Peyer's patch (tissue), 4 donors: ENCODE data around the gene GOLPH3. TPM values are rescaled to one million over a fixed set of nuclear protein-coding genes. Genes with fewer than 3 reads are reported as not detected.
"Not testable (repeated sequence)": the region's sequence is repeated elsewhere in the genome, so short reads cannot be mapped to it uniquely, and the experiment has no call there.

Source experiments
- DNase-seq, 3 donors: peaks; one replicate each; pipeline ENCODE4 v3.0.0-alpha.2; 2017 to 2019
- H3K27ac ChIP-seq, 4 donors: fragments of 200-600 bp; sonication (generic); one replicate each; pipeline ENCODE4 v1.5.1; 2016 to 2019
- H3K27me3 ChIP-seq, 2 donors: fragments of 200-600 bp; sonication (generic); one replicate each; pipeline ENCODE4 v1.5.1; 2019
- H3K36me3 ChIP-seq, 3 donors: fragments of 200-600 bp; sonication (generic); one replicate each; pipeline ENCODE4 v1.5.1; 2016 to 2019
- H3K4me1 ChIP-seq, 4 donors: fragments of 200-600 bp; sonication (generic); one replicate each; pipeline ENCODE4 v1.5.1; 2016 to 2019
- H3K4me3 ChIP-seq, 4 donors: fragments of 200-600 bp; sonication (generic); 1 replicate in 3 of 4; 2 replicates in 1 of 4; pipeline ENCODE4 v1.5.1; 2016 to 2019; ENCODE audit warnings: mild to moderate bottlenecking in 1 of 4
- H3K9me3 ChIP-seq, 4 donors: fragments of 200-600 bp; sonication (generic); one replicate each; pipeline ENCODE4 v1.5.1; 2016 to 2019; ENCODE audit warnings: mild to moderate bottlenecking in 1 of 4
- POLR2A ChIP-seq, 2 donors: fragments of 450-650 bp; IDR thresholded peaks; one replicate each; pipeline ENCODE4 v1.5.1; 2017; ENCODE audit warnings: antibody characterized with exemption in 2 of 2, mild to moderate bottlenecking in 2 of 2, moderate library complexity in 2 of 2
- total RNA-seq, 4 donors: library from RNA; depleted of rRNA; stranded (reverse); fragments of >200 nt; gene quantifications; one replicate each; pipeline ENCODE4 v1.1.0, GENCODE V29; 2016
- TF ChIP-seq, protein P1 (sequence below), 6 experiments: fragments of 450-650 bp in 4 of 6; fragments of 200-600 bp in 2 of 6; sonication (generic) in 1 of 6; IDR thresholded peaks; one replicate each; pipeline ENCODE4 v1.5.1; 2017 to 2019; ENCODE audit warnings: antibody characterized with exemption in 6 of 6, mild to moderate bottlenecking in 3 of 6, moderate library complexity in 1 of 6

The GOLPH3 gene
- total RNA-seq, 4 donors from 2014 or later = 63.5 to 93.7 (median 75.1) TPM

GRCh38 chr5:32182463-32183063, 8.4 kb upstream of the GOLPH3 start:
- DNase-seq = no peak
- no peaks in the 10 kb centered on the region for H3K36me3 ChIP-seq
- H3K4me1 ChIP-seq = no peaks in the 10 kb centered on the region
- H3K4me3 ChIP-seq = no peak overlapping the region
- no peaks in the 10 kb centered on the region for H3K27me3 ChIP-seq
- H3K27ac ChIP-seq = no peak overlapping the region
- TF ChIP-seq, protein P1, sequence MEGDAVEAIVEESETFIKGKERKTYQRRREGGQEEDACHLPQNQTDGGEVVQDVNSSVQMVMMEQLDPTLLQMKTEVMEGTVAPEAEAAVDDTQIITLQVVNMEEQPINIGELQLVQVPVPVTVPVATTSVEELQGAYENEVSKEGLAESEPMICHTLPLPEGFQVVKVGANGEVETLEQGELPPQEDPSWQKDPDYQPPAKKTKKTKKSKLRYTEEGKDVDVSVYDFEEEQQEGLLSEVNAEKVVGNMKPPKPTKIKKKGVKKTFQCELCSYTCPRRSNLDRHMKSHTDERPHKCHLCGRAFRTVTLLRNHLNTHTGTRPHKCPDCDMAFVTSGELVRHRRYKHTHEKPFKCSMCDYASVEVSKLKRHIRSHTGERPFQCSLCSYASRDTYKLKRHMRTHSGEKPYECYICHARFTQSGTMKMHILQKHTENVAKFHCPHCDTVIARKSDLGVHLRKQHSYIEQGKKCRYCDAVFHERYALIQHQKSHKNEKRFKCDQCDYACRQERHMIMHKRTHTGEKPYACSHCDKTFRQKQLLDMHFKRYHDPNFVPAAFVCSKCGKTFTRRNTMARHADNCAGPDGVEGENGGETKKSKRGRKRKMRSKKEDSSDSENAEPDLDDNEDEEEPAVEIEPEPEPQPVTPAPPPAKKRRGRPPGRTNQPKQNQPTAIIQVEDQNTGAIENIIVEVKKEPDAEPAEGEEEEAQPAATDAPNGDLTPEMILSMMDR (IDR thresholded peaks at IDR 0.05) = no peak
- no peak for TF ChIP-seq POLR2A (IDR thresholded peaks at IDR 0.05)
- H3K9me3 ChIP-seq = no peaks in the 10 kb centered on the region

- H3K27ac ChIP-seq = peak overlapping the region; percentile 98 to 100 (median 99)
- H3K36me3 ChIP-seq = peaks cover 0 to 31% (median 0%) of the 10 kb centered on the region in 3 donors
- DNase-seq = peak; percentile 45 to 89 (median 83)
- peak overlapping the region; percentile 82 to 93 (median 93) for H3K4me3 ChIP-seq
- H3K27me3 ChIP-seq = no peaks in the 10 kb centered on the region
- peak; percentile 51 to 64 for TF ChIP-seq POLR2A (IDR thresholded peaks at IDR 0.05)
- TF ChIP-seq, protein P1 (IDR thresholded peaks at IDR 0.05) = no peak
- H3K4me1 ChIP-seq = peaks cover 0 to 19% (median 3%) of the 10 kb centered on the region in 4 donors
- H3K9me3 ChIP-seq = no peaks in the 10 kb centered on the region
These were observed 680 bp downstream of the GOLPH3 start for GRCh38 chr5:32173267-32174010.

GRCh38 chr5:32172923-32173266, 1.2 kb downstream of the GOLPH3 start:
- Histone ChIP-seq H3K27ac (peak overlapping the region; percentile 98 to 100 (median 99)), H3K36me3 (peaks cover 0 to 34% (median 0%) of the 10 kb centered on the region in 3 donors), H3K4me3 (peak overlapping the region; percentile 82 to 93 (median 93)), H3K9me3 (no peaks in the 10 kb centered on the region), H3K4me1 (peaks cover 0 to 19% (median 3%) of the 10 kb centered on the region in 4 donors), H3K27me3 (no peaks in the 10 kb centered on the region)
- TF ChIP-seq, protein P1 (IDR thresholded peaks at IDR 0.05) = no peak
- TF ChIP-seq POLR2A (IDR thresholded peaks at IDR 0.05) = no peak
- no peak for DNase-seq

DNA sequence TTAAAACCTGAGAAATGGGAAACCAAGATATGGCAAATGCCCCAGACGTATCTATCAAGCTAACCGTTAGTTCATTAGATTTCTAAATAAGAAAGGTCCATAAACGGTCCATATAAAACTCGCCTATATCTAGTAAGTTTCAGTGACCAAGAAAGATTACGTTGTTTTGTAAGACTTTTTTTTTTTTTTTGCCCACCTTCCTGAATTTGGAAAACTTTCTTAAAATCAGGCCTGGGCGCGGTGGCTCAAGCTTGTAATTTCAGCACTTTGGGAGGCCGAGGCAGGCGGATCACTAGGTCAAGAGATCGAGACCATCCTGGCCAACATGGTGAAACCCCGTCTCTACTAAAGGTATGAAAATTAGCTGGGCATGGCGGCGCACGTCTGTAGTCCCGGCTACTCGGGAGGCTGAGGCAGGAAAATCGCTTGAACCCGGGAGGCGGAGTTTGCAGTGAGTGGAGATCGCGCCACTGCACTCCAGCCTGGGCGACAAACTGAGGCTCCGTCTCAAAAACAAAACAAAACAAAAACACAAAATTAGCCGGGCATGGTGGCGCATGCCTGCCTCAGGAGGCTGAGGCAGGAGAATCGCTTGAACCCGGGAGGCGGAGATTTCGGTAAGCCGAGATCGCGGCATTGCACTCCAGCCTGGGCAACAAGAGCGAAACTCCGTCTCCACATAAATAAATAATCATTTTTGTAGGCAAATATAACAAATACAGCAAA, 1.8 kb downstream of the GOLPH3 start:
- H3K9me3 ChIP-seq, H3K27me3 ChIP-seq: not testable (repeated sequence)
- DNase-seq = peak in 2 of 3 donors; percentile 54 to 55
- Histone ChIP-seq H3K27ac (peak overlapping the region; percentile 98 to 100 (median 99)), H3K4me1 (peaks cover 0 to 19% (median 3%) of the 10 kb centered on the region in 4 donors), H3K36me3 (peaks cover 0 to 39% (median 0%) of the 10 kb centered on the region in 3 donors), H3K4me3 (peak overlapping the region; percentile 82 to 93 (median 93))

DNA sequence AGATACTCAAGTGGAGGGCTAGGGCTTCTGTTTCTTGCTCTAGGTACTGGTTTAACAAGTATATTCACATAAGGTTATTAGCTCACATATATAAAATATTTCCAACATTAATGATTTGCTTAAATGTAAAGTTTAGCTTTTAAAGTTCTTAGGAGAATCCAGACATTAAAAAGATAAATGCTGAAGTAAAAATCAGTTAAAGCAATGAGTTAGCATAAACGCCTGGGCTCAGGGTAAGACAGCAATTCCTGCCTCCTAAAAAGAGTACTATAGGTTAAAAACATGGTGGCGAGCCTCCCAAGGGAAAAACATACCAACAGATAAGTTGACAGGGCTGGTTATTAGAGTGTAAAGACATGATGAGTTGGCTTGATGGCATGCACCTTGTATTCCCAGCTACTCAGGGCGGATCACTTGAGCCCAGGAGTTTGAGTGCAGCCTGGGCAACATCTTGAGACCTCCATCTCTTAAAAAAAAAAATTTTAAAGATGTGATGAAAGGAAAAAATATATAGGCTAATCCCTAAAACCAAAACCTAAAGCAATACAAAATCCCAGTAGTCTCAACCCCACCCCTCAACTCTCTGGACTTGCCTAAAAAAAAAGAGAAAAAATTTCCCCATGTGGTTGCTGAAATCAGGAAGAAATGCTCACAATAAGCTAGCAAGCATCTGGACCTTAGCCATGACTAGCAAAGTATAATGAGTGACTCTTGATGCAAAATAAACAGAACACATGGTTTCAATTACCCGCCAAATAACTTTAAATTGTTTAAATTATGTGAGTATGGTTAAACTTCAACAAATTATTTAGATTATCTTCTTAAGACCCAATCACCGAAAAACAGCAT, 3.6 kb downstream of the GOLPH3 start:
- peaks cover 0 to 29% (median 3%) of the 10 kb centered on the region in 4 donors for H3K4me1 ChIP-seq
- TF ChIP-seq POLR2A (IDR thresholded peaks at IDR 0.05) = no peak
- TF ChIP-seq, protein P1 (IDR thresholded peaks at IDR 0.05) = no peak
- no peaks in the 10 kb centered on the region for H3K9me3 ChIP-seq
- peak overlapping the region in 1 of 4 donors; percentile 3 for H3K4me3 ChIP-seq
- H3K36me3 ChIP-seq = peaks cover 0 to 44% (median 0%) of the 10 kb centered on the region in 3 donors
- H3K27ac ChIP-seq = peak overlapping the region in 1 of 4 donors; percentile 18
- no peaks in the 10 kb centered on the region for H3K27me3 ChIP-seq
- no peak for DNase-seq
